22Rv1 (cell line): ENCODE results near the gene CRHR2.

ENCODE experiments used
- H3K27ac ChIP-seq: fragments of 450-650 bp; 2 replicates; pipeline ENCODE4 v1.5.1; 2017
- CTCF ChIP-seq: fragments of 450-650 bp; IDR thresholded peaks from 2 replicates; pipeline ENCODE4 v1.5.1; 2017; ENCODE audit warnings: mild to moderate bottlenecking
- ZFX ChIP-seq: fragments of 450-650 bp; IDR thresholded peaks from 2 replicates; pipeline ENCODE4 v1.6.1; 2017; ENCODE audit warnings: antibody characterized with exemption, borderline replicate concordance

Gene CRHR2

GRCh38 chr7:30681331-30681797 is 892 bp downstream of the CRHR2 start:
- TF ChIP-seq CTCF (no peak), ZFX (no peak)
- H3K27ac ChIP-seq: no peak overlapping the region

GRCh38 chr7:30679664-30680063 is 2.6 kb downstream of the CRHR2 start:
- H3K27ac ChIP-seq: no peak overlapping the region
- no peak for TF ChIP-seq CTCF

GRCh38 chr7:30678805-30679204 is 3.5 kb downstream of the CRHR2 start:
- TF ChIP-seq ZFX: no peak
- TF ChIP-seq CTCF: no peak
- no peak overlapping the region for H3K27ac ChIP-seq

- TF ChIP-seq ZFX (no peak), CTCF (no peak)
- no peak overlapping the region for H3K27ac ChIP-seq
Observed at GRCh38 chr7:30674876-30675275, 7.4 kb downstream of the CRHR2 start.

GRCh38 chr7:30674420-30674819 is 7.8 kb downstream of the CRHR2 start:
- no peak for TF ChIP-seq ZFX
- no peak for TF ChIP-seq CTCF

GRCh38 chr7:30671793-30672465 is 10.3 kb downstream of the CRHR2 start:
- no peak for TF ChIP-seq CTCF
- no peak for TF ChIP-seq ZFX
- no peak overlapping the region for H3K27ac ChIP-seq

More at GRCh38 chr7:30674420-30674819, 7.8 kb downstream of the CRHR2 start:
- no peak overlapping the region for H3K27ac ChIP-seq

GRCh38 chr7:30668102-30668501 is 14.2 kb downstream of the CRHR2 start:
- TF ChIP-seq CTCF (no peak), ZFX (no peak)
- no peak overlapping the region for H3K27ac ChIP-seq
